Measurements from ENCODE around the gene SAE1.

The SAE1 gene

DNA sequence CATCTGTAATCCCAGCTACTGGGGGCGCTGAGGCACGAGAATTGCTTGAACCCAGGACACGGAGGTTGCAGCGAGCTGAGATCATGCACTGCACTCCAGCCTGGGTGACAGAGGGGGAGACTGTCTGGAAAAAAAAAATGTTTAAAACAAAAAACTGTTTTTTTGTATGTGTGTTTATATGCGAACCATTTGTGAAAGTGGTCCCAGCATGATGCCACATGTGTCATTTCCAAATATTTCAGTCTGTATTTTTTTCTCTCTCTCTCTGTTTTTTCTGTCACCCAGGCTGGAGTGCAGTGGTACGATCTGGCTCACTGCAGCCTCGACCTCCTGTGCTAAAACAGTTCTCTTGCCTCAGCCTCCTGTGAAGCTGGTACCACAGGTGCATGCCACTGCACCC is 37.4 kb downstream of the SAE1 start:
- no peak for DNase-seq

DNA sequence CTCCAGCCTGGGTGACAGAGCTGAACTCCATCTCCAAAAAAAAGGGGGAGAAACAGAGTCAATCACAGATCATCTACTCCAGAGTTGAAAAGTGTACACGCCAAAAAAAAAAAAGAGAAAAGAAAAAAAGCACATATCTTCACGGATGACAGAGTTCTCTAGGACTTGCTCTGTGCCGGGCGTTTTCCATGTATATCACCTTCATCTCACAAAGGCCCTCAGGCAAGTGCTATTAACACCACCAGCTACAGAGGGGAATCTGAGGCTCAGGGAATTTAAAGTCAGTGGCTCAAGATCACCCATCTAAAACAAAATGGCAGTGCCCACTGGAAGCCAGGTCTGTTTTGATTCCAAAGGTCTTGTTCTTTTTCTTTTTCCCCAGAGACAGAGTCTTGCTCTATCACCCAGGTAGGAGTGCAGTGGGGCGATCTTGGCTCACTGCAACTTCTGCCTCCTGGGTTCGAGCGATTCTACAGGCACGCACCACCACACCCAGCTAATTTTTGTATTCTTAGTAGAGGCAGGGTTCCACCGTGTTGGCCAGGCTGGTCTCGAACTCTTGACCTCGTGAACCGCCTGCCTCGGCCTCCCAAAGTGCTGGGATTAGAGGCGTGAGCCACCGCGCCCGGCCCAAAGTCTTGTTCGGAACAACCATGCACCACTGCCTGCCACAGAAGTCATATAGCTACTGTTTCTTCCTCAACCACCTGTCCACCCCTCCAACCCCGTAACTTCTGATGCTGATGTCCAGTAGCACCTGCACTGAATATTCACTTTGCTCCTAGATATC is 42.2 kb downstream of the SAE1 start:
- no peak for DNase-seq

DNA sequence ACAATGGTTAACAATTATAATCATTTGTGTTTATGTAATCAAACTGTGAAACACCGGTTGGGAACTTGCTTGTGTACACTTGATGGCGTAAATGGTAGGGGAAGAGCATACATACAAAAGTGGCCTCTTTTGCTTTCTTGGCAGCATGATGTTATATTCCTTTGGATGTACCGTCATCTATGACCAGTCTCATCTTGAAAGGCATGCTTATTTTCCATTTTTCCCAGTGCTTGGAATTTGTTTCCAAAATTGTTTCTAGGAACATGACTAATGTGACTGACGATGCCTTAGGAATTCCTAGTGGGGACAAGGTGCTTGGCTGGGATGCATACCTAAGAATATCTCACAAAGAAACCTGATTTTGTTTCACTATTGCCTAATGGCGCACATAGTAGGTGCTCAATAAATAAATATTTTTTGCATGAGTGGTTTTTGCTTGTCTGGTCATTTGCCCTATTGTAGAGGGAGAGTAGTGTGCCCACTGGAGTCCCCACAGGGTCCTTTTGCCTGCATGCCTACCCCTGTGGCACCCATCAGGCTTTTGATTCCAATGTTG is 45.5 kb downstream of the SAE1 start:
- no peak for DNase-seq

DNA sequence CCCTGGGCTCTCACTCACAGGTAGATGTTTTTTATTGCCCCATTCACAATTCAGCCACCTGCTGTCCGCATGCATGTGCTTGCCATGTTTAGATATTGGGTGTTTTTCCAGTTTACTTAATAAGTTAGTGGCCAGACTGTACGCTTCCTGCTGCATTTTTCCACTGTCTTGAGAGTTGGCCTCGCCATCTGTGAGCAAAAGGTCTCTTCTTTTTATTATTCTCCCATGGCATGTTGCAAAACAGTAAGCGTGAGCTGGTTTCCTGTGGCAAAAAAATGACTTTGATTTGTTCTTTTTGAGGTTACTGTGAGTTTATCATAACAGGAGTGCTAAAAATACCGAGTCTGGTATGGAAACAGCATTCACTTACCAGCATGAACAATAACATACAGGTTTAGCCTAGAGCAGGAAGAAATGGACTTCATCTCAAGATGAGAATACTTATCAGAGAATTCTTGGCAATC is 46.0 kb downstream of the SAE1 start:
- DNase-seq: no peak

DNA sequence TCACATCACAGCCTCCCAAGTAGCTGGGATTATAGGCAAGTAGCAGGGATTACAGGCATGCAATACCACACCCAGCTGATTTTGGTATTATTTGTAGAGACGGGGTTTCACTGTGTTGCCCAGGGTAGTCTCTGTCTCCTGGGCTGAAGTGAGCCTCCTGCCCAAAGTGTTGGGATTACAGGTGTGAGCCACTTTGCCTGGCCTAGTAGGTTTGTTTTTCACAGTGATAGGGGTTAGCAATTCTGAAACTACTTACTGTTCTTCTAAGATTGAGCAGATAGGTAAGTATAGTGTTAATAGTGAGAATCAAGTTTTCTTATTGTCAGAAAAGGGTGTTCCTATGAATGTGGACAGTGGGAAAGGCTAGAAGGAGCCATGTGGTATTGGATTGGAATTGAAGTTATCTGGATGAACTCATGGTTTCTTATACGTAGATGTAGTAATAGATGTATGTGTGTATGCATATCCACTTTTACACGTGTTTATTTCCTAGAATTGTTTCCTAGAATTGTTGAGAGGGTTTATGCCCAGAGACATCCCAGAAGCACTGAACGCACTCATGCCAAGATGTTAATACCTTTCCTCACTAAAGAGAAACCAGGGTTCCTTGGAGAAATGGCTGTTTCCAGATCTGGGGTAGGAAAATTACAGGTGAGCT is 49.1 kb downstream of the SAE1 start:
- DNase-seq: no peak

DNA sequence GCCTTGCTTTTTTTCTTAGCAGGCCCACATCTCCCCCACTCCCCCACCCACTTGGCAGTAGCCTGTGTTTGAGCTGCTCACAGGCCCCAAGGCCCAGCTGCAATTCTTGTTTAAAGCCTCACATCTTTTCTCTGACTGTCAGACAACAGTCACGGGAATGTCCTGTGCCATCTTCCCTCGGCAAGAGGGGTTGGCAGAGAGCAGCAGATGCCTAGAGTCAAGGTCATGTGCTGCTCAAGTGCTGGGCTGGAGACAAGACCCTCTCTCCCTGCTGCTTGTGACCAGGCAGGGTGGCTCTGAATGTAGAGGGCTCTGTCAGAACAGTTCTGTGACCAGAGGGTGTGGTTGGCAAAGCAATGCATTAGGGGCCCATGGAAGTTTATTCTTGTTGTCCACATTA is 53.0 kb downstream of the SAE1 start:
- no peak for DNase-seq

DNA sequence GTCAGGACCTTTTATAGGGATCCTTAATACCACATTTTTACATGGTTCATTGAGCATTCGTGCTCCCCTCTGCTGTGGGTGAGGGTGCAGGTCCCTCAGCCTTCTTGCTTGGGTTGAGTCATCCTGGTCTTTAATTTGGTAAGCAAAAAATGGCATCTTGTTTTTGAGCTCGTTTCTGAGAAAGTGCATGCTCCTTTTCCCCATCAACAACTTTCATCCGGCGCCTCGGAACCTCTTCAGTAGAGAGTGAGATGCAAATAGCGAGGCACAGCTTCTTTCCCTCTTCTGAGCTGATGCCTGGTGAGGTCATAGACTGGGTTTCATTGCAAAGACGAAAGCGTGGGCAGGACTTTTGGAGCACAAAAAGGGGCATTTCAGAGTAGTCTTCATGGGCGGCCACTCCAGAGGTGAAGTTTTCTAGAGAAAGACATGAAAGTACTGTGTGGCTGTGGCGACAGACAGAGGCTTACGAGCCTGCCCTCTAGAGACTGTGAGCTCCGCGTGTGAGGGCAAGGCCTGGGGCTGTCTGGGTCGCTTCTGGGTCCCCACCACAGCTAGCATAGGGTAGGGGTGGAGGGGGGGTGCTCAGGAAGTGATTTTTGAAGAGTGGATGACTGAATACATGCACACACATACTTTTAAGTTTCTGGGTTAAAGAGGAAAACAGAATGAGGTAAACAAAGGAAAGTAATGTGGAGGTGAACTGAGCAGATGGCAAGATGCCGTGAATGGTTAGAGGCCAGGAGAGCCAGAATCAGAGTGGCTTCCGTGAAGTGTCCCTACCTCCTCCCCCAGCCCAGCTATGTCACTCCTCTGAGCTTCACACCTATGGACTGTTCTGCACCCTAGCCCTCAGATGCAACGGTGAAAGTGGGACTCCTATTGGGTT is 56.1 kb downstream of the SAE1 start:
- DNase-seq: no peak

DNA sequence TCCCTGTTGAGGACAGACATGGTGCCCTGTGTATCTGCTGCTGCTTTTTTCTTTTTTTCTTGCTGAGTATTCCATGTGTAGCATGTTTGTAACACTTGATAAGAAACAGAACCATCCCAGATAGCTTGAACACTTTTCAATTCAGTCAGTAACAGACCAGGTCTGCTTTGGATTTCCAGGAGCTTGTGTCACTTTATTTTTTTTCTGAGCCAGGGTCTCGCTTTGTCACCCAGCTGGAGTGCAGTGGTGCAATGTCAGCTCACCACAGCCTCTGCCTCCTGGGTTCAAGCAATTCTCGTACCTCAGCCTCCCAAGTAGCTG is 56.7 kb downstream of the SAE1 start:
- no peak for DNase-seq

DNA sequence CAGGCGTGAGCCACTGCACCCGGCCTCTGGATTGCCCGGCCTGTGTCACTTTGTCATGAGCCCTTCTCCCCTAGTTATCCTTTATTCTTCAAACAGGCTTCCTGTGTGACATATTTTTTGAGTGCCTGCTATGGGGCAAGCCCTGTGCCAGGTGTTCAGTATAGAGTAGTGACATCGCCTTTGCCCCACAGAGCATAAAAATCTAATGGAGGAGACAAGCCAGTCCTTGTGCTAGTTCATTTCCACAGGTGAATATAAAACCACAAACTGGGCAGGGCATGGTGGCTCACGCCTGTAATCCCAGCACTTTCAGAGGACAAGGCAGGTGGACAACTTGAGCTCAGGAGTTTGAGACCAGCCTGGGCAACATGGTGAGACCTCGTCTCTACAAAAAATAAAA is 57.2 kb downstream of the SAE1 start:
- no peak for DNase-seq

DNA sequence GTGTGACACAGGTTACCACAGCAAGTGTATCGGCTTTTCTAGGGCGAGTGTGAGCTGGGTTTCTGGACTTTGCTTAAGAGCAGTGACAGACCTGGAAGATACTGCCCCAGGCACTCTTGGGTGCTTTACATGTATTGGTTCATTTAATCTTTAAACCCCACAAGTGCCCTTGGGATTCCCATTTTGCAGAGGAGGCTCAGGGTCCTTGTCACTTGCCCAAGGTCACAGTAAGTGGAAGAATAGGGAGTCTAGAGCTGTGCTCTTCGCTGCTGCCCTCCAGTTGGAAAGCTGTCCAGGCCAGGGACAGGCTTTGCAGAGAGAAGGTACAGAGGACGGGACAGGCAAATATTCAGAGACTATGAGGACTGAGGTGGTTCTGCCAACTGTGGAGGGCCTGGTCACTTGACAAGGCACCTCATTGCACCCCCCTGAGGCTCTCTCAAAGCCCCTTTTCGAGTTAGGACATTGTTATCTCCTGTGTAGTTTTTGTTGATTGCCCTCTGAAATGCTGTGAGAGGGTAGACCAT is 57.9 kb downstream of the SAE1 start:
- DNase-seq: no peak

DNA sequence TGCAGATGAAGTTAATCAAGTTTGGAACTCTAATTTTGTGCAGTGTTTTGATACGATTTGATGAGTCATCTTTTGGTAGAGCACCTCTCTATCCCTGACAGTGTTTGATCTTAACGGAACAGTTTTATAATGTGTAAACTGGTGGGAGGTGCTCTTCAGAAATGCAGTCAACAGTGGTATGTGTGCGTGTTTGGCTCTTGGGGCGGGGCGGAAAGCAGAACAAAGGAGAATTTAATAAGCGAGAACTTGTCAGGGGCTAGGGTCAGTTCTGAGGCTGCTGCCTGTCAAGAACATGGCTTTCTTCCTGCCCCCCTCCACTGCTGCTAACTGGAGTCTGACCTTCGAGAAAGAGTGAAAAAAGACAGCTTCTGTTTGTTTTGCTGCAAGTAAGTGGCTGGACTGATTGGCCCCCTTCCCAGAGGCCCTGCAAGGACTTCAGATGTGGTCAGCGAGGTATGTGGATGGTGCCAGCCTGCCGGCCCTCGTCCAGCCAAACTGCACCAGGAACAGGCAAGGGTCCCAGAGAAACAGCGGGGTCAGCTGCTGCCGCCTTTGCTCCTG is 59.6 kb downstream of the SAE1 start:
- no peak for DNase-seq

DNA sequence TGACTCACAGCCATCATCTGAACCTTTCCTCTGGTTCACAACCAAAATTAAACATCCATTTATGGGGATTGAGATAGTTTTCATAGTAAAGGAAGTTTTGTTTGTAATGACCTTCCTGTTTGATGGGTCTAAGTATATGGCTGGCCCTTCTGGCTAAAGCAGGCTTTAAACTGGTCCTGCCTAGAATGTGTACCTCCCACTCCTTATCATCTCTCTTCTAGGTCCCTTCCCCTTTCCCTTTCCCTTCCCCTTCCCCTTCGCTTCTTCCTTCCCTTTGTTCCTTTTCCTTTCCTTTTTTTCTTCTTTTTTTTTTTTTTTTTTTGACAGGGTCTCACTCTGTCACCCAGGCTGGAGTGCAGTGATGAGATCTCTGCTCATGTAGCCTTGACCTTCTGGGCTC is 64.8 kb downstream of the SAE1 start:
- DNase-seq: no peak

DNA sequence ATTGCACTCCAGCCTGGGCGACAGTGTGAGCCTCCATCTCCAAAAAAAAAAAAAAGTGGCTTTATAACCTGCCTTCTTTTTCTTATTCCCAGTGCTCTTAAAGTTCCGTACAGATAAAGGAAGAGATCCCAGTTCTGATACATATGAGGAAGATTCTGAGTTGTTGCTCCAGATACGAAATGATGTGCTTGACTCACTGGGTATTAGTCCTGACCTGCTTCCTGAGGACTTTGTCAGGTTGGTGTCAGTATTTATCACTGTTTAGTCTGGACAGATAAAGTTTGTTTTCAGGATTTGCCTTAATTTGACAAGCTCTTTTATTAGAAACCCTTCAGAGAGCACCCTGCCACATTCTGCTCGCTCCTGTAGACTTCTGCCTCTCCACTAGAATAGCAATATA is 66.5 kb downstream of the SAE1 start:
- no peak for DNase-seq

DNA sequence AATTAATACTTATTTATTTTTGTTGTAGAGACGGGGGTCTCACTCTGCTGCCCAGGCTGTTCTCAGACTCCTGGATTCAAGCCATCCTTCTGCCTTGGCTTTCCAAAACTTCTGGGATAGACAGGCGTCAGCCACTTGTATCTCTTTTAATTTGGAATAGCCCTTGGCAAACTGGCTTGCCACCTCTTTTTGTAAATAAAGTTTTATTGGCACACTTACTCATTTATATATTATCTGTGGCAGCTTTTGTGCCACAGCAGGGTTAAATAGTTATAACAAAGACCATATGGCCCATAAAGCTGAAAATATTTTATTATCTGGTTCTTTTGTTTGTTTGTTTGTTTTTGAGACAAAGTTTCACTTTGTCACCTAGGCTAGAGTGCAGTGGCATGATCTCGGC is 69.9 kb downstream of the SAE1 start:
- DNase-seq: no peak

DNA sequence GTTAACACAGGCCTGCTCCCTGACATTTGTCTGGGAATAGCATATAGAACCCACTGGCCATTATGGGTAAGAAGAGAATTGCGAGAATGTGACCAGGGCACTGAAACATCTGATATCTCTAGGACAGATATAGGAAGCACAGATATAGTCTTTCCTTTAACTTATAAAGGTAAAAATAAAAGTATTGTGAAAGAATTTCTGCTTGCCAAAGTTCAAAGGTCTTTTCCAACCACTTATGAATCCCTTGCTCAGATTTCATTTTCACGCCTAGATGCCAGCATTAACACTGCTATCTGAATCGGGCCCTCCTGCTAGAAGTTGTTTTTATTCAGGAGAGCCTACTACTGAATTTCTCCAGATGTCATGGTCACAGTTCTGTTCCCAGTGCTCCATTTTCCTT is 72.6 kb downstream of the SAE1 start:
- no peak for DNase-seq

DNA sequence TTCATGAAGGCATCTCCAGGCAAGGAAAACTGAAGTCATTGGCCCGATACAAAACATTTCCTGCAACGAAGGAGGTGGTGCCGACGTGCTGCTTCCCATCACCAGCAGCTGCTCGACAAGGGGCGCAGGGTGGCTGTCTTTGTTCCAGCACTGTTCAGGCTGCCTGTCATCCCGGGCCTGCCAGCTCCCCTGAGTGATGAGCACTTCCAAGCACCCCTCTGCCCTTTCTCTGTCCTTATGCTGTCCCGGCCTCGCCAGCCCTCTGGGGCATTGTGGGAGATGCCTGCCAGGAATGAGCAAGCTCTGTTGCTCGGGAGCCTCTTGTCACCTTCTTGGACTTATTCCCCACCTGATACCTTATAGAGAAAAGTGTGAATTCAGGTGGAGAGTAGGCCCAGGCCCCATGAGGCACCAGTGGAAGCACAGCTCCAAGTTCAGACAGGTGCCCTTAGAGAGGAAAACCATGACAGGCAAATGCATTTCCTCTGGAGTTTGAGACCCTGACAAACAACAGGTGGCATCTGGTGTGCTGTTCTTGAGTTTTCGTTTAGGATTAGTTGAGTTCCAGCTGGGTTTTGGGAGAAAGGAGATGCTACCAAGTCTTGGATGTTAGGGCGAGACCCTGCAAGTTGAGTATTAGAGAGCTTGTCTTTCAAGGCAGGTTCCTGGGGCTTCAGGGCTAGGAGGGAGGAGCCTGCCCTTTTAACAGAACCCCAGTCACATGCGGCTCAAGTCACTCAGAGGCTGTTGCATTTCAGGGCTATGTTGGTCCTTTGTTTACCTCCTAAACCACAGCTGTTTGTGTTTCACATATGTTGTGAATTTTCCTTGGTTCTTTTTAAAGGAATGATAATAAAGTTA is 78.9 kb downstream of the SAE1 start:
- no peak for DNase-seq

DNA sequence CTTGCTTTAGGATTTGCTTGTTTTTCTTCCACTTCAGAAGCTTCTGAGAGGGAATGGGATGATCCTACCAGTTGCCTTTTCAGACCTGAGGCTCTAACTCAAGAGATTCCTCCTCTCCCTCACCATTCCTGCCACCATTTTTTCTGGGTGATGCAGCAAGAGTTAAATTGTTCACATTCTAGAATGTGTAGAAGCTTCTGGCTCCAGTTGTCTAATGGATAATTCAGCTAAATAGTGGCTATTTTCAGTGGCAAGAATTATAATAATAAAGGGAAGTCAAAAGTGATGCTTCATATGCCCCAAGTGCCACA is 79.5 kb downstream of the SAE1 start:
- DNase-seq: no peak

DNA sequence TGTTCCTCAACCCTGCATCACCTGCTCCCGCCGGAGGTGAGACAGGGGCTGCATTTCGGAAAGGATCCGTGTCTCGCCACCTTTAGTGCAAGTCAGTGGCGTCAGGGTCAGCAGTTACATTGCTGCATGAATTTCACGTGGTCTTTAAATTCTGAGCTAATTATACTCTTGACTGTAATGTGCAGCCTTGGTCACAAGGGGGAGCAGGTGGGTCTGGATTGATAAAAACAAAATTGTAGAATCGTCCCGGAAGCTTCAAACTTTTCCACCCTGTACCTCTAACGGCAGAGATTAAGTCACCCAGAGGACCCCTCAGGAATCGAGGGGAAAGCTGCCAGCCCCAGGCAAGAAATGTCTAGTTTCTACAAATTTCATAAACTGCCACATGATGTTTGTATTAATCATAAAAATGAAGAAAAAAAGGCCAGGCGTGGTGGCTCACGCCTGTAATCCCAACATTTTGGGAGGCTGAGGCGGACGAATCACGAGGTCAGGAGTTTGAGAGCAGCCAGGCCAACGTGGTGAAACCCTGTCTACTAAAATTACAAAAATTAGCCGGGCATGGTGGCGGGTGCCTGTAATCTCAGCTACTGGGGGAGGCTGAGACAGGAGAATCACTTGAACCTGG is 80.2 kb downstream of the SAE1 start:
- DNase-seq: peak; percentile 32

DNA sequence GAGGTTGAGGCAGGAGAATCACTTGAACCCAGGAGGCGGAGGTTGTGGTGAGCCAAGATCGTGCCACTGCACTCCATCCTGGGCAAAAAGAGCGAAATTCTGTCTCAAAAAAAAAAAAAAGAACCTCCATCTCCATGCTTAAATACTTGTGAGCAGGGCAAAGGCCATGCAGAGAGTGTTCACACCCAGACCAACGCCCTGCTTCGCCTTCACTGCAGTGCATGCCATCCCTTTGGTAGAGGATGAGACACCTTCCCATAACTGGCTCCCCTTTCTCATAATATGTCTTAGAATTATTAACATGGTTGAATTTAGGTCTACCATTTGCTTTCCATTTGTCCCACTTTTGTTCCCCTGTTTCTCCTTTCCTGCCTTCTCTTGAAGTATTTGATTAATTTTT is 84.9 kb downstream of the SAE1 start:
- no peak for DNase-seq

DNA sequence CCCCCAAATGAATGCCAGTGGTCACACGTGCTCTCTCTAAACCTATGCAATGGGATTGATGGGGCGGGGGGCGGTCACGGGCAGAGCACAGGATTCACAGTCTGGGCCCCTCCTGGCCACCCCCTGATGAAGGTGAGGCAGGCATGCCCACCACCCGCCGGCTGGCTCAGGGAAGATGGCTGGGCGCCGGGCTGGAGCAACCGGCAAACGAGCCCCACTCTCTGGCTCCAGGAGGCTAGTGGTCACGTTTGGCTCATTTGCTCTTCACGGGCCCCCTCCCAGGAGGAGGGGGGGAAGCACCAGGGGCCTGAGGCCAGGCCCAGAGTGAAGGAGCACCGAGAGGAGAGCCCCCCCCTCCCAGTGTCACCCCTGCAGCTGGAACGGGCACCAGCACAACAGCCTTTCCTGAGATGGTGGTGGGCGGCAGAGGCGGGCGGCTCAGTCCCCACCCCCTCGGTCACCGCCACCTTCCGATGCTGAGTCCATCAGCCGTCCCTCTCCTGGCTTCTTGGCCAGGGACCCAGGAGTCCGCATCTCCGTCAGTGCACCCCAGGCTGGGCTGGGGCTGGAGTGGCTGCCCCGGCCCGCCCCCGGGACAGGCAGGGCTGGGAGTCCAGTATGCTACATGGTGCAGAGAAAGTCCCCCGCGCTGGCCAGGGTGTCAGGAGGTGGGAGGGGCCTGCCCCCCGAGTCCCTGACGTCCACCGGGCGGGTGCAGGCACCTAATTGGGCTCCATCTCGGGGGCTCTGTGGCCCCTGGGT is 90.6 kb downstream of the SAE1 start:
- no peak for DNase-seq

DNA sequence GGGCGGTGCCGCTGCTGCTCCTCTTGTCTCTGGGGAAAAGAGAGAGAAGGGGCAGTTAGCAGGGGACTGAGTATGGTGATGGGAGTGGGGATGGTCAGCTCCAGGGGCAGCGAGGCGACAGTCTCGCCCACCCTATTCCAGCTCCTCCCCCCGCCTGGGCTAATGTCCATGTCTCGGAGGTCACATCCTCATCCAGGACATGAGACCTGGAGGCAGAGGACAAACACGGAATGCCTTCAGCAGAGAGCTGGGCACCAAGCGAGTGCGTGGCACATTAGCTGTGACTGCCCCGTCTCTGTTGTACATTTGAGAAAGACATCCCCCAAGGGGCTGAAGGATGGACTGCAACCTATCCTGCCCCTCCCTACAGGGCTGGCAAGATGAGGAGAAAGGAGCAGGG is 91.3 kb downstream of the SAE1 start:
- no peak for DNase-seq
